GM12891 (cell line): ENCODE measurements around the gene SLC12A7.
"Not testable (repeated sequence)": the region's sequence is repeated elsewhere in the genome, so short reads cannot be mapped to it uniquely, and the experiment has no call there.

ENCODE experiments used
- DNase-seq: peaks from one replicate; pipeline ENCODE4 v3.0.0; 2011; ENCODE audit warnings: low spot score; ENCODE audit not compliant: insufficient read length
- FAIRE-seq: peaks from 2 replicates; lab custom pipeline; 2011; peaks lifted over from hg19 to GRCh38; lab: Jason Lieb, UNC
- PAX5 ChIP-seq: IDR thresholded peaks from 2 replicates; pipeline ENCODE4 v1.6.1; 2011; ENCODE audit warnings: low read length, moderate library complexity, mild to moderate bottlenecking; ENCODE audit not compliant: insufficient read depth, severe bottlenecking
- POLR2A ChIP-seq: IDR thresholded peaks from 2 replicates; pipeline ENCODE4 v1.6.1; 2011; ENCODE audit warnings: low read depth, low read length, control low read depth
- POLR2AphosphoS5 ChIP-seq: IDR thresholded peaks from 2 replicates; pipeline ENCODE4 v1.6.1; 2011; ENCODE audit warnings: low read depth, low read length, control low read depth
- POU2F2 ChIP-seq: IDR thresholded peaks from 2 replicates; pipeline ENCODE4 v1.6.1; 2011; ENCODE audit warnings: low read depth, mild to moderate bottlenecking, control low read depth, low read length, moderate library complexity
- SPI1 ChIP-seq: IDR thresholded peaks from 2 replicates; pipeline ENCODE4 v1.6.1; 2011; ENCODE audit warnings: low read depth, low read length, control low read depth
- TAF1 ChIP-seq: IDR thresholded peaks from 2 replicates; pipeline ENCODE4 v1.6.1; 2011; ENCODE audit warnings: low read depth, low read length, control low read depth

The SLC12A7 gene

DNA sequence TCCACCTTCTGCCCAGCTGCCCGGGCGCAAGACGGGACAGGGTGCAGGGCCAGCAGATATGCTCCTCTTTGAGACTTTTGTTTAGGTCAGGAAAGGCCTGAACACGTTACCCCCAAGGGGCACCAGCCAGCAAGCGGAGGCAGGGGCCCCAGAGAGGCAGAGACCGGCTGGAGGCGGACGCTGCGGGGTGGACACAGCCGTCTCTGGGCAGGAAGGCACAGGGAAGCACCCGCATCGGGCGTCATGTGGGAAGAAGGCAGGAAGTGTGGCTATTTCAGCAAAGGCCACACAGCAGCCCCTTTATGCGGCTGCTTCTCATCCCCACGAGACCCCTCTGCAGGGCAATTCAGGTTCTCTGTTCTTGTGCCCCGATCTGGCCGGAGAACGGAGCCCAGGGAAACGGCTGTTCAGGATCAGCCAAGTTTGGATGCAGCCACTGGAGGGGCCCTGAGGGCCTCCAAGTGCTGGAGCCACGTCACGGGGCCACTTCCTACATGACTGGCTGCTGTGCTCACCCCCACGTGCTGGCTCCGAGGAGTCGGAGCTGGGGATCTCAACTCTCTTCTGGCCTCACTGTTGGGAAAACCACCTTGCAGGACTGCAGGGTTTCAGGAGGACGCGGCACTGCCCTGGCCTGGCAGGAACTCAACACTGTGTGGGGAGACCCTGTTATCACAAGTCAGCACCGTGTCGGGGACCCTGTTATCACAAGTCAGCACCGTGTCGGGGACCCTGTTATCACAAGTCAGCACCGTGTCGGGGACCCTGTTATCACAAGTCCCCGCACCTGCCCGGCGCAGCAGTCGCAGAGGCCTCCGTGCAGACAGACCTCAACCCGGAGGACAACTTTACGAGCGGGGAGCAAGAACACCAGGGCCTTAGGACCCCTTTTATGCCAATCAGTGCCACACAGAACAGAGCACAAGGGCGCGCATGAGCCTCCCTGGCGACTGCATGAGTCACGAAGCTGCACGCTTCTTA lies 44.4 kb downstream of the SLC12A7 start:
- DNase-seq, result no peak
- no peak for FAIRE-seq
- no peak for TF ChIP-seq TAF1
- no peak for TF ChIP-seq POLR2A
- no peak for TF ChIP-seq POLR2AphosphoS5
- TF ChIP-seq SPI1, result no peak
- no peak for TF ChIP-seq POU2F2
- TF ChIP-seq PAX5, result no peak

DNA sequence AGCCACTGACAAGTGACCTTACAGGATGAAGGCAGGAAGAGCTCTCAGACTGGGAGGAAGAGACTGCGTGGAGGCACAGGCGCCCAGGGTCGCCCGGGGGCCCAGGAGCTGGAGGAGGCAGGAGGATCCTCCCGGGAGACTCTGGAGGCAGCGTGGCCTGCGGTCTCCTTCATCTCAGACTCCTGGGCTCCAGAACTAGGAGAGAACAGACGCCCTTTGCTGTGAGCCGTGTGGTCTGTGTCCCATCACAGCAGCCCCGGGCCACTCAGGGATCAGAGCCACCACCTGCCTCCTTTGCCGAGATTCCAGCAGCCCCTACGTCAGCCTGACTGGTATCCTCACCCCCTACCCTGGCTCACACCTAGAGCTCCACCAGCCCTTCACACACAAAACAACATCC lies 45.2 kb downstream of the SLC12A7 start:
- TF ChIP-seq SPI1 (no peak), POLR2AphosphoS5 (no peak), POU2F2 (no peak), TAF1 (no peak), PAX5 (no peak), POLR2A (no peak)
- FAIRE-seq, result no peak

DNA sequence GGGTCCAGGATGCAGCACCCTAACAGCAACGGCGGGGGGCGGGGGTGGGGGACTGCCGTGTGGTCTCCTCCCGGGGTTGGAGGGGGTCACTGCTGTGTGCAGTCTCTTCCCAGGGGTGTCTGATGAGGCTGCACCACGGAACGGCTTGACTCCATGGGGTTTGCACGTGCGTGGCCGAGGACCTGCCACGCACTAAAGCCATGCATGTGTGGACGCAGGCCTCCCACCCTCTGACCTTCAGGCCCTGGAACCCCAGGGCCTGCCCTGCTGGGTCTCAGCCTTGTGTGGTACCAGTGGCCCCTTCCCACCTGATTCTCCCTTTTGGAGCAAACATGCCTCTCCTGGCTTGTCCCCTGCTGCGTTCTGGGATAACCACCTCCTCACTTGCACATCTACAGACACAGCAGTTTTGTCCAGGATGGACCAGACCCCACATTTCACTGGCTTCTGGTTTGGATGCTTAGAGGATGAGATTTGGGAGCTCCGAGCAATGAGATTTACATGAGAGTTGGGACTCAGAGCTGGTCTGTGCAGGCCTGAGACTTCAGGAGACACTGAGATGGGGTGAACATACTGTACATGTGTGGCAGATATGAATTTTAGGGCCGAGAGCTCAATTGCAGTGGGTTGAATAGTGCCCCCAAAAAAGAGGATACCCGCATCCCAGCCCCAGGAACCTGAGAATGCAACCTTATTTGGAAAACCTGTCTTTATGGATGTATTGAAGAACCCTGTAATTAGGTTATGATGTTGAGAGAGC lies 45.8 kb downstream of the SLC12A7 start:
- DNase-seq (no peak), FAIRE-seq (no peak)
- no peak for TF ChIP-seq PAX5
- TF ChIP-seq SPI1, result no peak
- TF ChIP-seq TAF1, result no peak
- no peak for TF ChIP-seq POLR2A
- no peak for TF ChIP-seq POU2F2
- TF ChIP-seq POLR2AphosphoS5, result no peak

More for the DNA sequence above, 45.2 kb downstream of the SLC12A7 start:
- DNase-seq, result no peak

DNA sequence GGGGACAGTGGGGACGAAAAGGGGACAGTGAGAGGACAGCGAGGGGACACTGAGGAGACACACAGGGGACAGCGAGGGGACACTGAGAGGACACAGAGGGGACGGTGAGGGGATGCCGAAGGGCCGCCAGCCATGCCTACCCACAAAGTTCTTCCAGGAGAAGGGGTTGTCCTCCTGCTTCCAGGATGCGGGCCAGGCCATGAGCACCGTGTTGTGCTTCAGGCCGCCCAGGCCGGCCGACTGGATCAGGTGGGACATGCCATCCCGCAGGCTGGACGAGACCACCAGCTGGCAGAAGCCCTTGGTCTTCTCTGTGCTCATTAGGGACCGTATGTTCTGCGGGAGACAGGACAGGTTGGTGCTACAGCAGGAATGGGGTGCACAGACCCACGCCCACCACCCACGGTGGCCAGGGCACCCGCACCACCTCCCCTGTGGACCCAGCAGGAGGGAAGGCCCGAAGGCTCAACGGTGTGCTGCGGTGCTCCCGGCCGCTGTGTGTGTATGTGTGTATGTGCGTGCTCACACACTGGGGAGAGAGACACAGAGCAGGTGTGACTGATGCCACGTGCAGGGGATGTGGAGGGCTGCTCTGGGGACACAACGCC lies 46.6 kb downstream of the SLC12A7 start:
- DNase-seq (no peak), FAIRE-seq (no peak)
- TF ChIP-seq TAF1, result no peak
- TF ChIP-seq SPI1, result no peak
- no peak for TF ChIP-seq POLR2AphosphoS5
- TF ChIP-seq POU2F2, result no peak
- no peak for TF ChIP-seq PAX5
- no peak for TF ChIP-seq POLR2A

DNA sequence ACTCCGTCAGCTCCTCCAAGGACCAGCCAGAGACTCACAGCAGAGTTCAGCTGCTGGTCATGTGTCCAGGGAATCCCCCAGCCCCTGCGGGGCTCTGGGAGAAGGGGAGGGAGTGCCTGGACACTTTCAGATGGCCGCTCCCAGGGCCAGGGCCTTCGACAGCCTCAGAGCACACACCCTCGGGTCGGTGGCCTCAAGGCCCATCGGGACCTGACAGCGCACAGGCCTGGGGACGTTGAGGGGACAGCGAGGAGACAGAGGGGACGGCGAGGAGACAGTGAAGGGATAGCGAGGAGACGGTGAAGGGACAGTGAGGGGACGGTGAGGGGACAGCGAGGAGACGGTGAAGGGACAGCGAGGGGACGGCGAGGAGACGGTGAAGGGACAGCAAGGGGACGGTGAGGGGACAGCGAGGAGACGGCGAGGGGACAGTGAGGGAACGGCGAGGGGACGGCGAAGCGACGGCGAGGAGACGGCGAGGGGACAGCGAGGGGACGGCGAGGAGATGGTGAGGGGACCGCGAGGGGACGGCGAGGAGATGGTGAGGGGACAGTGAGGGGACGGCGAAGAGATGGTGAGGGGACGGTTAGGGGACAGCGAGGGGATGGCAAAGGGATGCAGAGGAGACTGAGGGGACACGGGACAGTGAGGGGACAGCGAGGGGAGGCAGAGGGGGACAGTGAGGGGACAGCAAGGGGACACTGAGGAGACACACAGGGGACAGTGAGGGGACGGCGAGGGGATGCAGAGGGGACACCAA lies 47.3 kb downstream of the SLC12A7 start:
- FAIRE-seq, result no peak
- TF ChIP-seq POLR2AphosphoS5 (no peak), TAF1 (no peak), SPI1 (no peak)
- no peak for DNase-seq

DNA sequence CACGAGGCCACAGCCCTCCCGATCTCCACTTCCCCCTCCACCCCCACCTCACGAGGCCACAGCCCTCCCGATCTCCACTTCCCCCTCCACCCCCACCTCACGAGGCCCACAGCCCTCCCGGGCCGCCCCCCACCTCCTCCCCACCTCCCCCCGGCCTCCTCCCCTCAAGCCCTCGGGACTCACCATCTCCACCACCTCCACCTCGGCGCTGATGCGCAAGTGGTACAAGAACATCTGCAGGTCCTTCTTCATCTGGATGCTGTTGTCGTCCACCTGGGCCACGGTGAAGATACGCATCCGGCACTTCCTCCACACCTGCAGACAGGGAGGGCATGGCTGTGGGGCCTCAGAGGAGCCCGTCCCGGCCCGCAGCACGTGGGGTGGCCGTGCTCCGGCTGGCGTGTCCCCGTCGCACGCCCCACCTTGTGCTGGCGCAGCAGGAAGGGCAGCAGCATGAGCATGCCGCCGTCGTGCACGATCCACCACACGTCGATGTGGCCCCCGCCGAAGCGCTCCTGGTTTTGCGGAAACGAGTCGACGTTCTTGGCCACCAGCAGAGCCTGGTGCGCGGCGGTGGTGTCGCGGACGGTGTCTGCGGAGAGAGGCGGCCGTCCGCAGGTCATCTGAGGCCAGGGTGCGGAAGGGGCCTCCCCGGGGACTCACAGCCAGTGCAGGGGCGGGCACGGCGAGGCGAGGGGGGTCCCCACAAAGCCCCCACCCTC lies 48.0 kb downstream of the SLC12A7 start:
- no peak for DNase-seq
- TF ChIP-seq POLR2AphosphoS5, result no peak
- no peak for TF ChIP-seq TAF1
- TF ChIP-seq SPI1, result no peak
- no peak for TF ChIP-seq POLR2A
- TF ChIP-seq PAX5, result no peak
- no peak for TF ChIP-seq POU2F2

DNA sequence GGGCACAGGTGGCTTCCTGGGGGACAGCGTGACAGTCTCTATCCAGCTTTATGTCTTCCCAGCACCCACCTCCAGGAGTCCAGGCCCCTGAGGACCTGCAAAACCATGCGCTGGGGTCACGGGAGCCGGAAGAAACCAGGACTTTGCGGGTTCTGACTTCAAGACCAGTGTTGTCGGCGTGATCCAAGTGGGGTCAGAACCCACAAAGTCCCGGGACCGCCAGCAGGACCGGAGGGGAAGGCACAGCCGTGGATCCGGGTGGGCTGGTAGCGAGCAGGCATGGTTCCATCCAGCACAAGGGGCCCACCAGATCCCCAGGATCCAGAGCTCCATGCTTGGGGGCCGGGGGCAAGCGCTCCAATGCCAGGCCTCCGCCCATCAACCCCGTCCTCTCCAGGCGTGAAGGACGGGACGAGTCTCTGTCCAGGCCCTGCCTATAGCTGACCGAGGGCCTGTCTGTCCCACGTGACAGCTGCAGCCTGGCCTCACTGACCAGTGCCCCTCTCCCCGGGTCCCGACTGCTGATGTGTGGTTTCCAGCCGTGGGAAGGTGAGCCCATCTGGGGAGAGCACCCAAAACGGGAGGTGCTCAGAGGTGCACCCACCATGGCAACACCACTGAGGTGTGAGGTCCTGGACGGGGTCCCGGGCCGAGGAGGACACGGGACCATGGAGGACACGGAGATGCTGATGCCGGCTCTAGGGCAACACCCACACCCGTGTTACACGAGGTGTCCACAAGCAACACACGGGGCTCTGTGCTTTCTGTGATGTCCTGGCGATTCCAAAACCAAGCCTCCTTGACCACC lies 48.9 kb downstream of the SLC12A7 start:
- DNase-seq, result no peak
- TF ChIP-seq PAX5 (no peak), TAF1 (no peak)
- no peak for FAIRE-seq

More for the DNA sequence above, 48.0 kb downstream of the SLC12A7 start:
- no peak for FAIRE-seq

DNA sequence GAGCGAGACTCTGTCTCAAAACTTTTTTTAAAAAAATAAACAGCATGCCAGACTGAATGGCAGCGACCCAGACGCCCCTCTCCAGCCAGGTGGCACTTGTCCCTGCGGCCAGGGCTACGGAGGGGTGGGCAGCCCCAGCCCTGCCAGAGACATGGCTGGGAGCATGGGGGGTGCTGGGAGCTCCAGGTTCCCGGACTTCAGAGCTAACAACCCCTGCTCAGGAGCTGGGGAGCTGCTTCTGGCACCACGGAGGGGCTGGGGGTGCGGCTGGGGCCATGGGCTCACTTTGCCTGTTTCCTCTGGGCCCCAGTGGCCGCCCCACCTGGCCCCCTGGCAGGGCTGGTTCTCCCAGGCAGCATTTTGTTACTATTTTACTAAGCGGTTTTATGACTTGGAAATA lies 49.9 kb downstream of the SLC12A7 start:
- TF ChIP-seq PAX5 (no peak), SPI1 (no peak), POU2F2 (no peak), POLR2A (no peak), TAF1 (no peak), POLR2AphosphoS5 (no peak)
- no peak for FAIRE-seq
- DNase-seq, result no peak

DNA sequence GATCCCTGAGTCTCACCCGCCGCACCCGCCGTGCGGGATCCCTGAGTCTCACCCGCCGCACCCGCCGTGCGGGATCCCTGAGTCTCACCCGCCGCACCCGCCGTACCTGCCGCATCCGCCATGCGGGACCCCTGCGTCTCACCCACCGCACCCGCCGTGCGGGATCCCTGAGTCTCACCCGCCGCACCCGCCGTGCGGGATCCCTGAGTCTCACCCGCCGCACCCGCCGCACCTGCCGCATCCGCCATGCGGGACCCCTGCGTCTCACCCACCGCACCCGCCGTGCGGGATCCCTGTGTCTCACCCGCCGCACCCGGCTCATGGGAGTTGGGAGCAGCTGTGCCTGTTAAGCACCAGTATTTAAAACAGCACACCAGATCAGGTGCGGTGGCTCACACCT lies 50.6 kb downstream of the SLC12A7 start:
- FAIRE-seq, DNase-seq: not testable (repeated sequence)
